Mononuclear cell (primary cell): ENCODE measurements around the gene EBF3. TPM values are rescaled to one million over a fixed set of nuclear protein-coding genes. Genes with fewer than 3 reads are reported as not detected.
"Not testable (repeated sequence)": the region's sequence is repeated elsewhere in the genome, so short reads cannot be mapped to it uniquely, and the experiment has no call there.

ENCODE experiments used
- H3K27me3 ChIP-seq: 2 replicates; pipeline ENCODE4 v1.6.0; 2011; ENCODE audit warnings: low read length, control low read depth; ENCODE audit not compliant: insufficient read depth
- H3K4me1 ChIP-seq: 2 replicates; pipeline ENCODE4 v1.5.1; 2011; ENCODE audit warnings: mild to moderate bottlenecking, low read length, control low read depth; ENCODE audit not compliant: insufficient read depth
- H3K4me3 ChIP-seq: 2 replicates; pipeline ENCODE4 v1.5.1; 2011; ENCODE audit warnings: mild to moderate bottlenecking, low read length, moderate library complexity
- H3K9me3 ChIP-seq: 2 replicates; pipeline ENCODE4 v1.5.1; 2011; ENCODE audit warnings: low read depth, mild to moderate bottlenecking, control low read depth, low read length
- total RNA-seq: library from RNA; depleted of rRNA; stranded (reverse); fragments of >200 nt; gene quantifications from one replicate; pipeline ENCODE4 v1.2.3, GENCODE V29; 2012

The EBF3 gene
- total RNA-seq, 1 donor, result not detected

DNA sequence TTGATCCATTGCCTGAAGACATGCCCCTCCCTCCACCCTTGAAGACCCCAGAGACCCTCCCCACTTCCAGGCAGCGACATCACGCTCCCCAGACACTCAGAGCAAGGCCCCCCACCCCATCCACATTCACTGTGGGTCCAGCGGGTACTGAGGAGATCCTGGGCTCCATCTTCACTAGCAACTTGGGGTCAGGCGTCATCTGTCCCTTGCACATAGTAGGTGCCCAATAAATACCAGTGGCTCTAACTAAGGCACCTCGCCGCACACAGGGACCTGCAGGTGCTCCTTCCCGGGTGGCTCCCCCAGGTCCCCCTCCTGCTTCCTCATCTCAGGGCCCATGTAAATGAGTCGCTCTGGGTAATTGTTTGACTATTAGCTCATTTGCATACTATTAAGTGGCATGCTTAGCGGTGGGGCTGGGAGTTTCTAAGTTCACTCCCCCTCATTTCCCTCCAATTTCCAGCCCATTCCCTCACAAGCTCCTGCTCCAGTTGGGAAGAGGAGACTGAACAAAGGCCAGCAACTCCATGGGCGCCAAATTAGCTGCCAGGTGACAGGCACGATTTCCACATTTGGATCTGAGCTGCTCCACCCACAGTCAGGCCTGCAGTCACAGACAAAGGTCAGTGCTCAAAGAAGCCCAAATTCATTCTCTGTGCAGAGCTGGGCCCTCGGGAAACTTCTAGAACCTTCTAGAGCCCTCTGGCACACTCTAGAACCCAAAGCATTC lies 29.7 kb downstream of the EBF3 start:
- Histone ChIP-seq H3K4me3 (no peak overlapping the region), H3K27me3 (no peaks in the 10 kb centered on the region), H3K4me1 (no peaks in the 10 kb centered on the region), H3K9me3 (no peaks in the 10 kb centered on the region)

DNA sequence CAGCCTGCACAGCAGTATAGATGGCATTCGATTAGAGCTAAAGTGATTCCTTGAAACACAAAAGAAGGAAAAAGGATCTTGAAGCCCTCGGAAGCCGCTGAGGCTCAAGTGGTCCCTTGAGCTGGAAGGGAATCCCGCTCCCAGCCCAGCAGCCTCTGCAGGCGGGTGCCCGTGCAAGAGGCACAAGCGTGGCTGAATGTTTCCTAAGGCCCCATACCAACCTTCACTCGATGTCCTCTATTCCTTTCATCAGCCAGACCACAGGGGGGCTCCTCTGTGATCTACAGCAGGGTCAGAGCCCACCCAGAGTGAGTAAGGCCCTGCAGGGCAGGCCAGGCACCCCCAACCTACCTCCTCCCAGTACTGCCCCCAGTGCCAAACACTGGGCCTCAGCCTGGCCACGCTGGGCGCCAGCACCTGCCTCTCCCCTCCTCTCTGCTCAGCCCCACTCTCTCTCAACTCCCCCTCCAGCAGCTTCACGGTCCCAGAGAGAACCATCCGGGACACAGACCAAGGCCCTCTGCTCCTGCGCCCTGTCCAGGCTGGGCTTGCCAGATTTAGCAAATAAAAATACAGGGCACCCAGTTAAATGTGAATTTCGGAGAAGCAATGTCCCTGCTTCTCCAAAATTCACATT lies 30.5 kb downstream of the EBF3 start:
- Histone ChIP-seq H3K27me3 (no peaks in the 10 kb centered on the region), H3K9me3 (no peaks in the 10 kb centered on the region), H3K4me1 (no peaks in the 10 kb centered on the region), H3K4me3 (no peak overlapping the region)

DNA sequence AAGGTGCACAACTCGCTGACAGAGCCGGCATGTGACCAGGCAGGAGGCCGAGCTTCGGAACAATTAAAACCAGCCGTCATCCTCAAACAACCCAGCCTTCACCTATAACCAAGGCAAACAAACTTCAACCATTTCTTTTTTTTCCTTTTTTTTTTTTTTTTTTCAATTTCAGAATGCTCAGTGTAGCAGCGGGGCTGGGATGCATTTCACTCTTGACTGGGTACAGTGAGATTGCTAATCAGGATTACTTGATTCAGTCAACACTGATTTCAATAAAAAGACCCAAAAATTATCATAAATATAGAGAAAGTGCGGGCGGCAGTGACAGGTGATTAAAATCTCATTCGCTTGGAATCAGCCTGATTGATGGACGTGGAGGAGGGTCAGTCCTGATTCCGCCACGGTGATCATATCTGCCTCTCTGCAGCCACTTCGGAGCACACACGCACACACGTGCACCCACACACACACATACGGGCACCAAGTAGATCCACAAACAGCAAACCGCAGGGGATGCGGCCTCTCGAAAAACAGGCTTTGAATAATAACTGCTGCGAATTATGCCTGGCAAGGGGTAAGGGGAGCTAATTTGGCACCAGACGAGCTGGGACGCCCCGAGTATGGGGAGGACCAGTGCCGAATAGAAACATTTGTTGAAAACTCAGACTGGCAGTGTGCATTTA lies 31.2 kb downstream of the EBF3 start:
- H3K27me3 ChIP-seq, result no peaks in the 10 kb centered on the region
- no peak overlapping the region for H3K4me3 ChIP-seq
- no peaks in the 10 kb centered on the region for H3K4me1 ChIP-seq
- H3K9me3 ChIP-seq, result no peaks in the 10 kb centered on the region

DNA sequence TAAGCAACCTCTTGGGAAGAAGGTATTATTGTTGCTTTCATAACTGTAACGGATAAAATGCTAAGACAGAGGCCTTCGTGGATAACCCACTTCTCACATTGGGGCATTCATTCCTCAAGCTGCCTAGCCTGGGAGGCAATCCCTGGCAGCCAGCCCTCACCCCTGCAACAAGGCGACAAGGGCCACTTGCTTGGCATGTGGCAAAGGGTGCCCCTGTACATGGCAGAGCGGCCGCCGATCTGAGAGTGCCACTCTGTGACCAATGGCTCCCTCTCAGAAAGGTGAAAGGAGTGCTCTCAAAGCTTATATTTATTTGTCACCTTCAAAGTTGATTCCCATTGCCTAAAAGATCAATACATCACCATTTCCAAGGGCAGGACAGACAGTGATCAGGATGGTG lies 31.9 kb downstream of the EBF3 start:
- H3K4me3 ChIP-seq, result no peak overlapping the region
- no peaks in the 10 kb centered on the region for H3K27me3 ChIP-seq
- no peaks in the 10 kb centered on the region for H3K4me1 ChIP-seq
- no peaks in the 10 kb centered on the region for H3K9me3 ChIP-seq

DNA sequence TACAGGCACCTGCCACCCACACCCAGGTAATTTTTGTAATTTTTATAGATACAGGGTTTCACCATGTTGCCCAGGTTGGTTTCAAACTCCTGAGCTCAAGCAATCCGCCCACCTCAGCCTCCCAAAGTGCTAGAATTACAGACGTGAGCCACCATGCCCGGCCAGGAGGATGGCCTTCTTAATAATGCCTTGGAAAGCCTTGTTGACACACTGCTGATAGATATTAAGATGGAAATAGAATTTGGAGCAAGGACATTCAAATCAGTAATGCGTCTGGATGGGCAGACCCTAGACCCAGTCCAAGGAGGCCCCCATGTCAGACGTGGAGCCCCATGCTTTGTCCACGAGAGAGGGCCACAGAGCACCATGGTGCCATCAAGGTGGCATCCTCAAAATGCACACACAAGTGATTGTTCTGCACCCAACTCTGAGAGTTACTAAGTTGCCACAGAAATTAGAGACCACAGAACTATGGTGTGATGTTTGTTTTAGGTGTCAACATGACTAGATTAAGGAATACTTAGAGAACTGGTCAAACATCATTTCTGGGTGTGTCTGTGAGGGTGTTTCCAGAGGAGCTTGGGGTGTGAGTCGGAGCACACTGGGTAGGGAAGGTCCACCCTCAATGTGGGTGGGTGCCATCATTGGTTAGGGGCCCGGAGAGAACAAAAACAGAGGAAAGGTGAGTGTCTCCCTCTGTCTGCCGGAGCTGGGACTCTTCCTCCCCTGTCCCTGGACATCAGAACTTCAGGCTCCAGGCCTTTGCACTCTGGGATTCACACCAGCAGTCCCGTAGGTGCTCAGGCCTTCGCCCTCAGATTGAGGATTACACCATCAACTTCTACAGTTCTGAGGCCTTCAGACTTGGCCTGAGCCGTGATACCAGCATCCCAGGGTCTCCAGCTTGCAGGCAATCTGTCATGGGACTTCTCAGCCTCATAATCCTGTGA lies 34.5 kb downstream of the EBF3 start:
- no peaks in the 10 kb centered on the region for H3K4me1 ChIP-seq
- no peaks in the 10 kb centered on the region for H3K27me3 ChIP-seq
- H3K4me3 ChIP-seq, result no peak overlapping the region
- H3K9me3 ChIP-seq, result no peaks in the 10 kb centered on the region

DNA sequence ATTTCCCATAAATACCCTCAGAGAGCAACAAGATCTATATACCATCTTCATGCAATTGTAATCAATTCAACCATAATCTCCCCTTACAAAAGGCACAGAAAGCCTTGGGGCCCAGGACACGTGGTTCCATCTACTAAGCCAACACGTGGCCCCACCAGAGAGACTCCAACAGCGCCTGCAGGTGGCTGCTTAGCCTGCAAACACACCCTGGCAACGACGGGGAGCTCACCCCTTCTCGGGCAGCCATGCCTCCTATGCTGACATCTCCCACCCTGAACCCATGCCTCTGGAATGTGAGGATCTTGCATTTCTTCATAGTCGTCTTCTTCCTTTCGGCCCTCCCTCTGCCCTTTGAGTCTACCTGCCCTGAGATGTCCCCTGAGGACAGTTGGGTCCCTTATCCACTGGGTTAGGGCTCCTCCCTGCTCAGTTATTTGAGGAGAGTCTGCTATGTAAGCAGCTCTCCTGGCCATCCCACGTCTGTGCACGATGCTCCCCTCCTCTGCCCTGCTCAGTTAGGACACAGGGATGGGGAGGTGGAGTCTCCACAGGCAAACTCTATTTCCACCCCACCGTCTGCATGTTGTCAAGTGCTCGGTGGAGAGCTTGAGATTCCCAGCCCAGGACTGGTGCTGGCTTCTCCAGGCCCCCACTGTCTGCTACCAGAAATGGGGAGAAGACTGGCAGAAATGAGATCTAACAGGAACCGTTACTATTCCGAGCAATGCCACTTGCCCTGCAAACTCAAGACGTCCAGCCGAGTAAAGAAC lies 36.5 kb downstream of the EBF3 start:
- H3K4me3 ChIP-seq, result no peak overlapping the region
- H3K27me3 ChIP-seq, result no peaks in the 10 kb centered on the region
- no peaks in the 10 kb centered on the region for H3K9me3 ChIP-seq
- no peaks in the 10 kb centered on the region for H3K4me1 ChIP-seq

DNA sequence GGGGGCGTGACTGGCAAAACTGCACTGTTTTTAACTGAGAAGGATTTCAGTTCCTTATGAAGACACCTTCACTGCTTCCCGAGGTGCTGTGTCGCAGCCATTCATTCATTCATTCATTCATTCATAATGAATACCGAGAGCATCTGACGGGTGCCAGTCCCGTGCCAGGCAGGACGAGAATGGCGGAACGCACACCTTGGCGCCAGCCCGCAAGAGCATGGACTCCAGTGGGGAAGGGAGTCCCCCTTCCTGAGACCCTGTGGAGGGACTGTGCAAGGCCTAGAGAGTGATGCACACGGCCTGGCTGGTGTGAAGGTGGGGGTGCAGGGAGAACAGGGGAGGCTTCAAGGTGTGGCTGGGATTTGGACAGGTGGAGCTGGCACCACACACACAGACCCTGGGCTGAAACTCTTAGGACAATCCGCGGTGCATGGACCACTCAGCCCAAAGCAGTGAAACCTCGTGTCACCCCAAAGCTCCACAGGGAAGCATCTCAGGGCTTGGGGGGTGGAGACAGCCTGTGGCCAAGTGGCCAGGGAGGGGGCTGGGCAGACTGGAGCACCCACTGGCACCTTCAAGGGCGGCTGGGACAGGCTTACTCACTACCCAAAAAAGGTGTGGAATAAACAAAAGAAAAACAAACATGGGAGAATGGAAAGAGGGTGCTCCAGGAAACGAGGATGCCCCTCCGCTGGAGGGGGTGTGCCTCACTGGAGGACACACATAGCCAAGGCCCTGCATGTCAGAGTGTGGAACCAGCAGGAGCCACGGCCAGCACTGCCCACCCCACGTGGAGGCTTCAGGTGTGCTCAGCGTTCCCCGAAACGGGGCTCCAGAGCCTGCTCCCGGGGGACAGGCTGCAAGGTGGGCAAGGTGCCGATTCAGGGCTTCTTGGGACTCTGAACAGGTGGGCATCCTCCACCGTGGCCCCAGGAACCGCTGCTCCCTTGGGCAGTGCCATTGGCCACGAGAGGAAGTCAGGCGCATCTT lies 37.7 kb downstream of the EBF3 start:
- H3K4me1 ChIP-seq, result no peaks in the 10 kb centered on the region
- no peaks in the 10 kb centered on the region for H3K9me3 ChIP-seq
- no peaks in the 10 kb centered on the region for H3K27me3 ChIP-seq
- H3K4me3 ChIP-seq, result no peak overlapping the region

DNA sequence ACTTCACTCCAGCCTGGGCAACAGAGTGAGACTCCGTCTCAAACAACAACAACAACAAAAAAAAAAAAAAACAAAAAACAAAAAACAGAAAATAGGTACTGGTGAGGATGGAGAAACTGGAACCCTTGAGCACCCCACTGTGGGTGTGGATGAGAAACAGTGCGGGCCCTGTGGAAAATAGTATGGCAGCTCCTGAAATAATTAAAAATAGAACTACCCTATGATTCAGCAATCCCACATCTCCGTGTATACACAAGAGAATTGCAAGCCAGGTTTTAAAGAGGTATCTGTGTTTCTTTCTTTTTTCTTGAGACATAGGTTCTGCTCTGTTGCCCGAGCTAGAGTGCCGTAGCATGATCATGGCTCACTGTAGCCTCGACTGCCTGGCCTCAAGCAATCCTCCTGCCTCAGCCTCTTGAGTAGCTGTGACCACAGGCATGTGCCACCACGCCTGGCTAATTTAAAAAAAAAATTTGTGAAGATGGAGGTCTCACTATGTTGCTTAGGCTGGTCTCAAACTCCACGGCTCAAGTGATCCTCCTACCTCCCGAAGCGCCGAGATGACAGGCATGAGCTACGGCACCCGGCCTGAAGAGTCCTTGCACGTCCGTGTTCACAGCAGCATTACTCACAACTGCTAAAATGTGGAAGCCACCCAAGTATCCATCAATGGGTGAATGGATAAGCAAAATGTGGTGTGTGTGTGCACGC lies 39.5 kb downstream of the EBF3 start:
- Histone ChIP-seq H3K27me3 (no peaks in the 10 kb centered on the region), H3K9me3 (no peaks in the 10 kb centered on the region), H3K4me3 (no peak overlapping the region), H3K4me1 (no peaks in the 10 kb centered on the region)

DNA sequence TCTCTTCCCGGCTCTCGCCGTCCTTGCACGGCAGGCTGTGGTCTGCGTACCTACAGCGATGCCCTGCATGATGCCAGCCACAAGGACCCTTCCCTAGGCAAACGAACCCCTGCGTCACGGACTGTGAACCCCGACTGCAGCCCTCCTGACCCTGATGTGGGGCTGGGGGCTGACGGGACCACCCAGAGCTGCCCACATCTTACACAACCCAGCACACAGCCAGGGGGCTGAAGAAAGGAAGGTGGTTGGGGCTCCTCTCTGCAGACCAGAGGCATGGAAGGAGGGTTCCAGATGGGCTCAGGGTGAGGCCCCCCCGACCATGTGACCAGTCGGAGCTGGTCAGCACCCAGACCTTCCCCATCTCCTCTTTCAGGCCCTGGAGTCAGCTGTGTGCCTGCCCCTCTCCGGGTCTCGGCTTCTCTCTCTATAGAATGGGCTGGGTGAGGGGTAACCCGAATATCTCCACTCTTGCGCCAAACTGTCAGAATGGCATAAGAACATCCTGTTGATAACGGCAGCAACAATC lies 41.4 kb downstream of the EBF3 start:
- no peaks in the 10 kb centered on the region for H3K4me1 ChIP-seq
- H3K9me3 ChIP-seq, result no peaks in the 10 kb centered on the region
- no peaks in the 10 kb centered on the region for H3K27me3 ChIP-seq
- no peak overlapping the region for H3K4me3 ChIP-seq

DNA sequence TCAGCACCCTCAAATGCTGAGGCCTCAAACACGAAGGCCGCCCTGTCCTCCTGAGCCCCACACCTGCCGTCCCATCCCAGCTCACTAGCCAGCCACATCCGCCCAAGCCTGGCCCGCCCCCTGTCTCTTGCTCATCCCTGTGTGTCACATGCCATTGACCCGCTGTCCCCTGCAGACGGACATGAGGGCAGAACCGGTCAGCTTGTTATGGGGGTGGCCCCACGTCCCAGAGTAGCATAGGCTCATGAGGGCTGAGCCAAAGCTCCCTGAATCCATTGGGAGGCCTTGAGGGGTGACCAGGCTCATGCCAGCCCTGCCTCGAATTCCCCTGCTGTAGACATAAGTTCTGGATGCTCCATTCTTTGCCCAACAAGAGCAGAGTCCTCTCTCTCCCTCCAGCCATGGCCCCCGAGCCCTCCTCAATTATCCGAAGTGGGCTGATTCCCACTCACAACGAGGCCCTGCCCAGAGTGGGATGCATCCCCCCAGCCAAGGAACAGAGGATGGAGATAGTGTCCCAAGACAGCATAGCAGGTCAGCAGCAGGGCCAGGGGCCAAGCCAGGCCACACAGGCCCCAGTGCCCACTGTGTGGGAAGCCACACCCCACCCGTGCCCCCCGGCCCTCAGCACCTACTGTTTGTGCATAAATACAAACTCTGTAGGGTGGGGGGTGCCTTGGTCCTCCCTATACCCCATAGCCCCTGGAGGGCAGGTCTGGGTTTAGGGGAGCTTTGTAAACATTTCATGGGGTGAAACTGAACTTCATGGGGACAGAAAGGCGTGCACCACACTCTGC lies 42.1 kb downstream of the EBF3 start:
- no peaks in the 10 kb centered on the region for H3K9me3 ChIP-seq
- no peaks in the 10 kb centered on the region for H3K27me3 ChIP-seq

DNA sequence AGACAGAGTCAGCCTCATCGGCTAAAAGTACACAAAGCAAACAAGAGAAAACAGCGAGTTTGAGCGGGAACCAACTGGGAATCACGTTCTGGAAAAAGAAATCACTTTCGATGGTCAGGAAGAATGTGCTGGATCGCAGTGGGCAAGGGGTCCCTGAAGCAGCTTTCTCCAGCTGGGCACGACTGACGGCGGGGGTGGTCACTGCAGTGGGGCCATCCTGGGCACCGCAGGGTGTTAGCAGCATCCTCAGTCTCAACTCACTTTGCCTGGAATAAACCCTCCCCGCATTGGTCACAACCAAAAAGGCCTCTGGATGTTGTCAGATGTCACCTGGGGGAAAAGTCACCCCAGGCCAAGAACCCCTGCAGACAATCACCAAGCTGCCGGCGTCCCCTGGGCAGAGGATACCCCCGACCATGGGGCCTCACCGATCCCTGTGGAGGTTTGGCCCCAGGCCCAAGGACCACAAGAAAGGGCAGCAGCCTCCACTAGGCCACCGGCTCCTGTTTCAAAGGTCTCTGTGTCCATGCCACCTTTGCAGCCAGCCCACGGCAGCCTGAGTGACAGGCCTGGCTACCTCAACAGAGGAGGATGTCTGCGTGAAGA lies 42.9 kb downstream of the EBF3 start:
- no peaks in the 10 kb centered on the region for H3K4me1 ChIP-seq

More for the DNA sequence above, 42.1 kb downstream of the EBF3 start:
- H3K4me1 ChIP-seq, result no peaks in the 10 kb centered on the region
- H3K4me3 ChIP-seq, result no peak overlapping the region

DNA sequence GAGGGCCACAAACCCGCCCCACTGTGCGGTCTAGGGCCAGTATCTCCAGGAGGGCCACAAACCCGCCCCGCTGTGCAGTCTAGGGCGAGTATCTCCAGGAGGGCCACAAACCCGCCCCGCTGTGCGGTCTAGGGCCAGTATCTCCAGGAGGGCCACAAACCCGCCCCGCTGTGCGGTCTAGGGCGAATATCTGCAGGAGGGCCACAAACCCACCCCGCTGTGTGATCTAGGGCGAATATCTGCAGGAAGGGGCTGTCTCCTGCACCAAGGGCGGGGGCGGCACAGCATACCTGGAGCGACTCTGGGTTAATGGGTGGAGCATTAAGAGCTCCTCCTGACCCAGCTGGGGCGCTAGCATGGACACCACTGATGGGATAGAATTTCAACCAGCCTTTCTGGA lies 43.9 kb downstream of the EBF3 start:
- H3K9me3 ChIP-seq, H3K27me3 ChIP-seq, H3K4me3 ChIP-seq, H3K4me1 ChIP-seq: not testable (repeated sequence)

More for the DNA sequence above, 42.9 kb downstream of the EBF3 start:
- Histone ChIP-seq H3K27me3 (no peaks in the 10 kb centered on the region), H3K9me3 (no peaks in the 10 kb centered on the region), H3K4me3 (no peak overlapping the region)
